Tongue (tissue), 2 donors: Measurements from ENCODE around the gene UPB1. TPM values are rescaled to one million over a fixed set of nuclear protein-coding genes. Genes with fewer than 3 reads are reported as not detected.
"Not testable (repeated sequence)": the region's sequence is repeated elsewhere in the genome, so short reads cannot be mapped to it uniquely, and the experiment has no call there.

Source experiments
- DNase-seq: peaks from one replicate; pipeline ENCODE4 v3.0.0-alpha.2; 2015
- total RNA-seq: library from RNA; depleted of rRNA; stranded (reverse); fragments of >200 nt; gene quantifications from one replicate; pipeline ENCODE4 v1.2.3, GENCODE V29; 2014

The UPB1 gene
- total RNA-seq, 1 donor from 2014 or later: 0.21 TPM

GRCh38 chr22:24504956-24505736, 10.0 kb downstream of the UPB1 start:
- no peak for DNase-seq

DNA sequence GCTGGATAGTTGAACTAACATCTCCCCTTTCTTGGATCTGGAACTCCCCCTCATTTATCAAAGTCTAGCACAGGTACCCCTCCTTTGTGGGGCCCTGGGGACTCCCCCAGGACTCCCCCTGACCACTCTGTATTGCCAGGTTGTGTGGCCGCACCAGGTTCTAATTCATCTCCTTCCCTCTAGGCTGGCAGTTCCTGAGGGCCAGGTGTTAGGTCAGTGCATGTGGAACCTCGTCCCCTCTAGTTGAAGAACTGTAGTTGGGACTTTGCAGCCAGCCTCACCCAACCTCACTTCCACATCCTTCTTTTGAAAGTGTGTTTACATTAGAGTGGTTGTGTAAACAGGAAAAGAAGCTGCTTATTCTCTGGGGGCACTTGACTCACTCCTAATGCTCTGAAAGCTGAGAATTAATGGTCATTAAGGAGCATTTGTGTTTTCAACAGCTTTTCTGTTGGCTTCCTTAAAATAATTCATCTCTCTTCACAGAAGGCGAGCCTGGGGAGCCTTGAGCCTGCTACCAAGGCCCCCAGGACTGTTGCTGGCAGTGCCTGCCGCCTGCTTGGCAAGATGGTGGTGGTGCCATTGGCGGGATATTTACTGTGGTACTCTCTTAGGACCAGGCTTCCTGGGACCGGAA, 11.8 kb downstream of the UPB1 start:
- DNase-seq: peak; percentile 25

DNA sequence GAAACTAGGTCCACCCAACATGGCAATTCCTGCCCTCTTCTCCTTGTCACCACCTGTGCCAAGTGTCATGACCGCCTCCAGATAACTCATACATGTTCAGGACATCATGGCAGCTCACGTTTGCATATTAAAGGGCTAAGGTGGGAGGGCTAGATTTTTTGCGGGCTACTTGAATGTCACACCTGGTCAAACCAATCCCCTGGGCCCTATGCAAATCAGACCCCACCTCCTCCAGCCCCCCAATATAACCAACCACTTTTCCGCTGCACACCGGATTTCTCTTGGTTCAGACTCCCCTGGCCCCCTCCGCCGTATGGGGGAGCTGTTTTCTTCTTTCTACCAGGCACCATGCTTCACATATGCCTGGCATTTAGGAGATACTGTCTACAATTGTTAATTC, 12.6 kb downstream of the UPB1 start:
- DNase-seq: no peak

DNA sequence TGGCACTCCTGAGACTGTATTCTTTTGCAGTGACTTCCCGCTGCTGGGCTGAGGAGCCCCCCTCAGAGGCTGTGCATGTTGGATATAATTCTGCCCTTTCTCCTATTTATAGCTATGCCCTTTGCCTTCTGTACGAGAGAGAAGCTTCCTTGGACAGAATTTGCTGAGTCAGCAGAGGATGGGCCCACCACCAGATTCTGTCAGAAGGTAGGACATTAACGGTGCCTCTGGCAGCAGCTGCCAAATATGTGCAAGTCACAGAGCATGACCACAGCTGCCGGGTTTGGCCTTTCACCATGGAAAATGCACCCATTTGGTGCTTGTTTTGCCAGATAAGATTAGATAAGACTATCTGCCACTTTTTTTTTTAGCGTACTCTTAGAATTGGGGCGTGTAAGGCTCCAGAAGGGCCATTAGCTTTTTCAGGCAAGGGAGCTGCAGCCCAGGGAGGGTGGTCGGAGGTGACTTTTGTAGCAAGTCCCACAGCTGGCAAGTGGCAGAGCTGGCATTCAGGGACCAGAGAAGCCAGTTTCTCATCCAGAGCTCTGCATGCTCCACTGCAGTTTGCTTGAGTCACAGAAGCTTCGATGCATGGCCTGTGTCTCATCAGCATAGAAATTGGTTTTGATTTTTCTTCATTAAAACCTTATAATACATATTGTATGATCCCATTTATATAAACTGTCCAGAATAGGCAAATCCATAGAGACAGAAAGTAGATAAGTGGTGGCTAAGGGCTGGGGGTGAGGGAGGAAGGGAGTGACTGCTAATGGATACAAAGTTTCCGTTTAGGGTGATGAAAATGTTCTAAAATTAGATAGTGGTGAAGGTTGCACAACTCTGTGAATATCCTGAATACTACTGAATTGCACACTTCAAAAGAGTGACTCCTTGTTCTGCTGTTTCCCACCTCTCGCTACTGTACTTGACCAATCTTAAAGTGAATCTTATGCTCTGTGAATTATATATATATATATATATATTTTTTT, 15.8 kb downstream of the UPB1 start:
- DNase-seq: peak; percentile 38

DNA sequence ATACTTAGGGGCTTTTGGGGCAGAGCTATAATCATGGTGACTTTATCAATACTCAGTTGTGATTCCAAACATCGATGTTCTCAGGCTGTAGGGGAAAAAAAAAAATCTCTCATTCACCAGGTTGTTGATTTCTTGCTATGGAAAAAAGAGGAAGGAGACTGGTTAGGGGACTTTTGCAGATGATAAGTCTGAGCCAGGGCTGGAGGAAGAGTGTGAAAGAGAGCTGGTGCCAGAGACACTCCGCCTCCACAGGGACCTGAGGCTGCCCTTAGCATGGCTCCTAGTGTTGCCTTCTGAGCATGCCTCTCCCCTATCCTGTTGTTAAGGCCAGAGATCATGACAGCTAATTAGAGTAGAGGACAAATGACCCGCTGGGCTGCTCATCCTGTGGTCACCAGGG, 16.9 kb downstream of the UPB1 start:
- DNase-seq: no peak

- DNase-seq: no peak
Measured at GRCh38 chr22:24513378-24514240, 18.5 kb downstream of the UPB1 start.

- no peak for DNase-seq
Measured at GRCh38 chr22:24514241-24515026, 19.3 kb downstream of the UPB1 start.

GRCh38 chr22:24515027-24515338, 19.9 kb downstream of the UPB1 start:
- DNase-seq: no peak

- DNase-seq: peak; percentile 82
Measured at GRCh38 chr22:24516301-24516737, 21.2 kb downstream of the UPB1 start.

DNA sequence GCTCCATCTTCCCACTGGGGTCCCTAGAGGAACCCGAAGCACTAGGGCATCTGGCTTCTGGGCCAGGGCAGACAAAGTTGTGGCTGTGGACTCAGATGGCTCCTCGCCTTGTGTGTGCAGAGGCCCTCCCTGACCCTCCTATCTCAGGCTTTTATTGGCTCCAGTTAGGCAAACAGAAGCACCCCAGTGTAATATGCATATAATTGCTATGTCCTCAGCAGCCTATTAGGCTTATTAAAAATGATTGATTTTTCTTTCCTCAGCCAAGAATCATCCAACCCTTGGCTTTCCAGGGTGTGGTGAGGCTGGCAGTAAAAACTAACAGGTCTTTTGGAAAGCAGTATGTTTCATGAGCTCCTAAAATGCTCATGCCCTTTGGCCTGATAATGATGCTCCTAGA, 22.3 kb downstream of the UPB1 start:
- no peak for DNase-seq

DNA sequence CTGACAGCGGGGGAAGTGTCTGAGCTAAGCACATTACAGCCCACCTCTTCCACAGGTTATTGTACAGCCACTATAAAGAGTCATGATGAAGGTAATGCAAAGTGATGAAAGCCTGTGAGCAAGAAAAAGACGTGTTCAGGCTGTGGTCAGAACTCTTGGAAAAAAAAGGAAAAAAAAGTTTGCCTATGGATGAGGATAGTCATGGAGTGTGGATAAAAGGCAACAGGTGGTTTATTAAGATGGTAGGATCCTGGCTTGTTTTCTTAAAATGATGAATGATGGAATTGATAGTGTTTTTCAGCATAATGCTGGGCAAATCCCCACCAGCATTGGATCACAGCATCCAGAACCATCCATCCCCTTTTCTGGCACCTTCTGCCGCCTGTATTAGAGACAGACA, 23.1 kb downstream of the UPB1 start:
- DNase-seq: no peak

DNA sequence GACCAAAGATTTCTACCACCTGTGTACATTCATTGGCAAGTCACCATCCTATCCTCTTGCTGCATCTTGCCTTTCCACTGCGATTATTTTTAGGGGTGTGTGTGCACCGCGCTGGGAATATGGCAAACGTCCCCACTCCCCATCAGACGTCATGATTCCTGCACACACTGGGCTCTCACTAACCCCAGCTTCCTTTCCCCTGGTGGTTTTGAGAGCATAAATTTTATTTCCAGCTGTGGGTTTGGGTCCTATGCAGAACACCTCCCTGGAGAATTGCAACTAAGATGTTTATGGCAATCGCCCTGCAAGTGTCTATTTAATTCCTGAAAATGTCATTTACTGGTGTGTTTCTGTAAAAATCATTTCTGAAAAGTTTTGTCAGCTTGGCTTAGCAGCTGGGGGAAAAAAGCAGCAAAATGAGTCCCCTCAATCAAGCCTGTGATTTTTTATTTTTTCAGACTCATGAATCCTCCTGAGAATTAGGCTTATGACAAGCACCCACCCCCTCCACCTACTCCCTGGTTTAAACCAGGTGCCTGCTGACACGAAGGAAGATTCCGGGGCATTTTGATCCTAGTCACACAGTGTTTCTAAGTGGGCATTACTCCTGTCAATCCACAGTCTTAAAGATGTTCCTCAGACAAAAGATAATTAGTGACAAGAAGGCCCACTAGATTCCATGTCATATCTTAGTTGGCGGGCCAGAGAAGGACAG, 23.8 kb downstream of the UPB1 start:
- no peak for DNase-seq

DNA sequence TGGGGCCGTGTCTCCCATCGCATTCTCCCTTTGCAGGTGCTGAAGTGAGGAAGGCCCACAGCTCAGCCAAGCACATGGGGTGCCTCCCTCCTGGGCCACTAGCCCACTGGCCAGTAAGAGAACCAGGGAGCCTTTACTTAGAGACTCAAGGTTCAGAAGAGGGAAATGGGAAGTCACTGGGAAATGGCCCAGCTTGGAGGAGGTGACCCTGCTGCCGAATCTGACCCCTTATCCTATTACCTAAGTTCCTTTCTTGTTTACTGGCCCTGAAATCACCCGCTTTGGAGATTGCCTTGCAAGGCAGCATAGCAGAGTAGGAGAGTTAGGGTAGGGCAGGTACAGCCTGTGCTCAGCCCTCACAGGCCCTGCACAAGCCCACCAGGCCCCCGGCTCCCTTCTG, 24.4 kb downstream of the UPB1 start:
- DNase-seq: no peak

DNA sequence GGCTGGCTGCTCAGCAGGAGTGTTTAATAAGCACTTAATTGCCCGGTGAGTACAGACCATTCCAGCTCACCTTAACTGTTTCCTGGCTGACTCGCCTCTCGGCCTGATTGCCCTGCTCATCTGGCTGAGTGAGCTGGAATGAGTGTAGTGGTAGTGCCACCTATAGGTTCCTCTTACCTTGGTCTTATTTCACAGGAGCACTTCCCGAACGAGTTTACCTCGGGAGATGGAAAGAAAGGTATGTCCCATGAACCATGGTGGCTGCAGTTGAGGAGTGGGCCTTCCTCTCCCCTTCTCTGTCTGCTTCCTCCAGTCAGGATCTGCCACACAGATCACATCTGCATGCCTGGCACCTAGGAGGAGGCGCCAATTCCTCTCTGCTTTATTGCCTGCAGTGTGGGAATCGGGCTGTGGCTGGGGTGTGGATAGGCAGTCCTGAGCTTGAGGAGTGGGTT, 26.7 kb downstream of the UPB1 start:
- peak; percentile 57 for DNase-seq

GRCh38 chr22:24523873-24524272, 28.7 kb downstream of the UPB1 start:
- no peak for DNase-seq

GRCh38 chr22:24525416-24526037, 30.4 kb downstream of the UPB1 start:
- peak; percentile 78 for DNase-seq

GRCh38 chr22:24526191-24526590, 31.1 kb downstream of the UPB1 start:
- DNase-seq: no peak

GRCh38 chr22:24529898-24530297, 34.8 kb downstream of the UPB1 start:
- no peak for DNase-seq

- not testable (repeated sequence) for DNase-seq
Measured at GRCh38 chr22:24530968-24531367, 35.8 kb downstream of the UPB1 start.

DNA sequence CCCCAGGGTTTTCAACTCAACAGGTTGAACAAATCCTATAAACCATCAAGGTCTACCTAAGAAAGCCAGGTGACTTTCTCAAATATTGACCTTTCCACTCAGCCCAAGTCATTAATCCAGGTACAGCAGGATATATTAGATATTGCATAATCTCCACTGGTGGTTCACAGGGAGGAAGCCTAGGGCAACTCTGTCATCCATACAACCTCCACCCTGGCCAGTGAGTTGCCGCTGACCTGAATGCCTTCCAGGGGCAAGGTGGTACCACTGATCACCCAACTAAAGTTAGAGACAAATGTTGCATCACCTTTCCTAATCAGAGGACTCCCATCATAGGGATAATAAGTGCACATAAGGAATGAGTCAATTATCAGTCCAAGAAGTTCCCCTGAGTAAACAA, 36.9 kb downstream of the UPB1 start:
- no peak for DNase-seq
